Eye (tissue), 1 donor: ENCODE measurements around the gene DBN1.

Experiments
- DNase-seq: peaks from one replicate; pipeline ENCODE4 v3.0.0-alpha.2; 2015

DBN1 gene

GRCh38 chr5:177455036-177455660 is 18.3 kb downstream of the DBN1 start:
- DNase-seq = peak; percentile 93

GRCh38 chr5:177454397-177455035 is 18.9 kb downstream of the DBN1 start:
- DNase-seq = peak; percentile 97

- no peak for DNase-seq
Observed at GRCh38 chr5:177453852-177454396, 19.5 kb downstream of the DBN1 start.

- peak; percentile 13 for DNase-seq
Observed at GRCh38 chr5:177452688-177453638, 20.5 kb downstream of the DBN1 start.

GRCh38 chr5:177450667-177451424 is 22.6 kb downstream of the DBN1 start:
- DNase-seq = no peak

GRCh38 chr5:177449140-177450061 is 24.0 kb downstream of the DBN1 start:
- DNase-seq = peak; percentile 18

GRCh38 chr5:177448244-177448950 is 25.0 kb downstream of the DBN1 start:
- DNase-seq = no peak

- DNase-seq = peak; percentile 82
Observed at GRCh38 chr5:177447611-177448243, 25.7 kb downstream of the DBN1 start.

GRCh38 chr5:177447066-177447610 is 26.3 kb downstream of the DBN1 start:
- peak; percentile 89 for DNase-seq

GRCh38 chr5:177446200-177447065 is 27.0 kb downstream of the DBN1 start, which contains the start of gene PRR7:
PRR7 (plus strand) TSS chr5:177446814; CDS start chr5:177455068, 8,254 bp downstream.
- DNase-seq = peak; percentile 88

- no peak for DNase-seq
Observed at GRCh38 chr5:177445917-177446199, 27.6 kb downstream of the DBN1 start.

GRCh38 chr5:177445052-177445916 is 28.1 kb downstream of the DBN1 start:
- DNase-seq = no peak

- no peak for DNase-seq
Observed at GRCh38 chr5:177444106-177445051, 29.1 kb downstream of the DBN1 start.

GRCh38 chr5:177443144-177443983 is 30.1 kb downstream of the DBN1 start:
- no peak for DNase-seq

GRCh38 chr5:177442066-177442826 is 31.2 kb downstream of the DBN1 start:
- DNase-seq = no peak
